T-helper 2 cell (primary cell): ENCODE data around the gene LIMCH1.

Experiments used
- DNase-seq, 5 experiments: peaks; one replicate each; pipeline versions ENCODE4 v3.0.0 to v3.0.0-alpha.2; 2012 to 2022

LIMCH1 gene

GRCh38 chr4:41532882-41533281 lies 5.1 kb upstream of the LIMCH1 start:
- DNase-seq: no peak

- no peak for DNase-seq
These were observed 4.3 kb upstream of the LIMCH1 start for GRCh38 chr4:41533680-41534079.

GRCh38 chr4:41534404-41534803 lies 3.6 kb upstream of the LIMCH1 start:
- no peak for DNase-seq

GRCh38 chr4:41535911-41536371 lies 2.0 kb upstream of the LIMCH1 start:
- DNase-seq: no peak

DNA sequence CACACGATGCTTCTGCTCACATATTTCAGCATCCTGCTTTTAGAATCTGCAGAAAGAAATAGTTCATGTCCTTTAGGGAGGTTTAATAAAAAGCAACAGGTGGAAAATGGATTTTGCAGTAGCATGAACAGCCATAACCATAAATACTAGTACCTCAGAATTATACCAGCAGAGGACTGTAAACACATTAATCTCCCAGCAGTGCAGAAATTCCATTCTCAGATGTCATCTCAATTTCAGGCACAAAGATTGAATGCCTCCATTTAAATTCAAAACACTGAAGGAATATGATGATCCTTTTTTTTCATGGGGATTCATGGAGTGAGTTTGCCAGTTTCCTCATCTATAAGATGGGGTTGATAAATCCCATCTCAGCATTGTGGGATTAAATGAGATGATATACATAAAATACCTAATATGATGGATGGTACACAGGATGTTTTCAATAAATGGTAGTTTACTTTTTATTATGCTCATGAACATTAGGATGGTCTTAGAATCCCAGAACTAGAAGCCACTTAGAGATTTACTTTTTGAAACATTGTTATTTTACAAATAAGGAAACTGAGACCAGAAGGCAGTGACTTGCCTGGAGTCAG lies 566 bp upstream of the LIMCH1 start:
- DNase-seq: no peak

GRCh38 chr4:41538887-41539498 lies 1.0 kb downstream of the LIMCH1 start:
- DNase-seq: no peak

DNA sequence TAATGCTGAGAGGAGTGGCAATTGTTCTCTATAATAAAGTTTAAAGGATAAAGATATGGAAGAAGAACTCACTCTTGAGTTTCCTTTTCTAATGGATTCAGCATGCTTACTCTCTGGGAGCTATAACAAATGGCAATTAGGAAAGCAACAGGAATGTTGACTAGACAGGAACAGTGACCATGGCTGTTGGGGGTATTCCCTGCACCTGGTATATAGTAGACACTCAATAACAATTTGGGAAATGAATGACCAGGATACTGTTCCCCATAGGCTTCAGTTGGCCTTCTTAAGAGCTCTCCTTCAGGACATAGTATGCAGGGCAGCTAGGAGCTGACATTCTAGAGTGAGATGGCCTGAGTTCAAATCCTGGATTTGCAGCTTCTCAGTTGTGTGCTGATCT lies 1.8 kb downstream of the LIMCH1 start:
- DNase-seq: no peak

GRCh38 chr4:41540687-41541086 lies 2.7 kb downstream of the LIMCH1 start:
- no peak for DNase-seq

GRCh38 chr4:41541687-41542094 lies 3.7 kb downstream of the LIMCH1 start:
- DNase-seq: no peak

DNA sequence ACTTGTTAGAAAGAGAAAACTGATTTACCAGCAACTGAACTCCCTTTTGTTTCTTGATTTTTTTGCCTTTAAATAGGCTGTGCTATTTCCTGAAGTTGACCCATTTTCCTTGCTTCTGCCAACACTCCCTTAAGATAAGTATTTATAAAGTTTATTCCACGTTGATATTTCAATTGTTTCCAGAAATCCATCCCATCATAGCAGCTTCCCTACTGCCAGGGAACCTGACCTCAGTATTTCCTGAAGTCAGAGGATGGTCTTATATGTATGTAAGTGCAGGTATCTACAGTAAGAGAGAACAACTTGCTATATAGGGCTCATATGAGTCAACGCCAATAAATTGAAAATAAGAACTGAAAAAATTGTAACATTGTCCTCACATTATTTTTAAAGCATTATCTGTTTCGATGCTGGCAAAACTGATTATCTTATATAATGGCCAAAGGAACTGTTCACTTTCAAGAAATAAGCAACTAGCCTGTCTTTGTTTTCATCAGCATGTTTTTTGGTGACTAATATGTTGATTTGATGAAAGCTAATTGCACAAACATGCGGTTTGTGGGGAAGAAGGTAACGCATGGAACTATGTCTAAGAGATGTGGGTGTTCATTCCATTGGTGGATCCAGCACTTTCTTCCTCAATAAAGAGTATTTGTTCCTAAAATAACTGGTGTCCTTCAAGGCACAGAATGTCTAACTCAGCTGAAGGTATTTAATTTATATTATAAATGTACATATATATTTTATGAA lies 4.7 kb downstream of the LIMCH1 start:
- DNase-seq: no peak

DNA sequence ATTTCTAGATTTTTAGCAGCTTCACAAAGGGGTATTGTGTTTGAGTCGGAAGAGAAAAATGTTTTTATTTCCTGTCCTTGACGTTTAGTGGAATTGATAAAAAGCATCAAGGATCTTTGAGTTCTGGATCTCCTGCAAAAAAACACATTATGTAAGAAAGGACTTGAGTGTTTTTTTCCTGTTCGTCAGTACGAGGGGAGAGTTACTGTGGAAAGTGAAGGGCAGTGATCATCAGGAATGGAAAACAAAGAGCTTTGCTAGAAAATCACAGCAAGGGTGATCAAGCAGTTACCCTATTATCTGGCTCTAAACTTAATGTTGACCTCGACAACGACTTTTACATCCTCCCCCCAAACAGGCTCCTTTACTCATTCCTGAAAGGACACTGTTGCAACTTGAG lies 7.3 kb downstream of the LIMCH1 start:
- DNase-seq: no peak

DNA sequence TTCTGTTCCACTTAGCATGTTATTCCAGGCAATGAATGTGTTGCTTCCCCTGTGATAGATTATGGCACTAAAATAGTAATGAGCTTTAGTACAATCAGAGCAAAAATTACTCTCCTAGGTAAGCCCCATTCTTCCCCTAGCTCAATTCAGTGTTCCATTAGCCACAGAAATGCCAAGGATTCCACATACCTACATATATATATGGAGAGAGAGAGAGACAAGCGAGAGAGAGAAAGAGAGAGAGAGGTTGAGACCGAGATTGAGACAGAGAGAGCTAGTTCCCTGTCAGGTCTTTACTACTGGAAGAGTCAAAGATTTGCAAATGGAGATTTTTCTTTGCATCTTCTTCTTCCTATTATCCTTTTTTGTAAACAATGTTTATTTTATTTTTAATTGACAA lies 8.7 kb downstream of the LIMCH1 start:
- DNase-seq: no peak

DNA sequence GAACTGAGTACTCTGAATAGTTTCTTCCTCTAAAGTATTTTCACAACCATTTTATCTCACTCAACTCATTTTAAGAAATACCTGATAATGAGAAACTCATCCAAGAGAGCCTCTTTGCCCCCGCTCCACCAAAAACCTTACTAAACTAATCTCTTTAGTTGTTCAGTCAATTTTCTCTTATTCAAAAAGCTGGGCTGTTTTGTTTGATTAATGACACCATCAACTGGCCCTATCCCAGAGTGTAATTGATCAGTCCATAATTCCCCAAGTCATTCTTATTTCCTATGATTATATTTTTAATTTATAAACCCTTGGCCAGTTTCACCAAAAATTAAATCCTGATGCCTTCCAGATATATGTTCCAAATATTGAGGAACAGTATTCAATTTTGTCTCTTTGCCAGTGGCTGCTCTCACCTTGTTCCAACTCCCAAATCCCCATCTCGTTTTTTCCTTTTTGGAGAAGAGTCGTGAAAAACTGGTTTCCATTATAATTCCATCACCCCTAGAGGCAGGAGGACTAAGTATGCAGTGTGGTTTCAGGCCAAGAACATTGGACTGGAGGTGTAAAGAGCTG lies 10.4 kb downstream of the LIMCH1 start:
- DNase-seq: no peak

GRCh38 chr4:41549478-41549877 lies 11.5 kb downstream of the LIMCH1 start:
- DNase-seq: no peak

- DNase-seq: peak in 1 of 5 experiments; percentile 16
These were observed 12.4 kb downstream of the LIMCH1 start for GRCh38 chr4:41550308-41550707.

DNA sequence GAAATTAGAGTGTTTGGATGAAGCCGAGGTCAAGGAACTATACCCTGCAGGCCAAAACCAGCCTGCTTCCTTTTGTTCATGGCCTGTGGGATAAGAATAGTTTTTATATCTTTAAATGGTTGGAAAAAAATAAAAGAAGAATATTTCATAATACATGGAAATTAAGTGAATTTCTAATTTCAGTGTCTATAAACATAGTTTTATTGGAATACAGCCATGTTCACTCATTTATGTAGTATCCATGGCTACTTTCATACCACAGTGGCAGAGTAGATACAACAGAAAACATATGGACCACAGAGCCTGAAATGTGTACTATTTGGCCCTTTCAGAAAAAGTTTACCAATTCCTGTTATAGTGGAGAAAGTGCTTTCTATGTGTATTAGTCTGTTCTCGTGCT lies 13.6 kb downstream of the LIMCH1 start:
- DNase-seq: no peak

- DNase-seq: no peak
These were observed 16.9 kb downstream of the LIMCH1 start for GRCh38 chr4:41554905-41555304.

GRCh38 chr4:41556526-41556925 lies 18.6 kb downstream of the LIMCH1 start:
- no peak for DNase-seq

DNA sequence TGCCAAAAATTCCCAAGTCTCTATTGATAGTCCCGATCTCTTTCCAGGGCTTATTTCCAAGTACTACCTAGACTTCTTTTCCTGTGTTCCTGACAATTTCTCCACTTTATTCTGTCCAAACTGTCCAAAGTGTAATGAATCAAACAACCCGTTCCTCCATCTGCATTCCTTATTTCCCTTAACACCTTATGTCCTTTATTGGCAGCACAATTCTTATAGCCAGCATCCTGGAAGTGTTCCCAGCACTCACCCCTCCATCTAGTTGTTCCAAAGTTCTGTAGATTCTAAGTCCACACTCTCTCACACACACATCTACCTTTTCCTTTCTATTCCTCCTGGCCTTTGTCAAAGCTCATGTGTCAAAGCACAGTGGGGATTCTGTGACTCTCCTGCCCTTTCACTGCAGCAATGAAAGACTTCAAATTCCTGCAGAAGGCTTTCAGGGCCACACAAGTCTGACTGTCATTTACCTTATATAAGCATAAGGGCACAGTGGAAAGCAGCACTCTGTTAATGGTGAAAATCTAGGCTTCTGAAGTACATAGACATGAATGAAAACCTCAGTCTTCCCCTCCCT lies 22.1 kb downstream of the LIMCH1 start:
- no peak for DNase-seq

GRCh38 chr4:41561244-41561643 lies 23.3 kb downstream of the LIMCH1 start:
- no peak for DNase-seq

DNA sequence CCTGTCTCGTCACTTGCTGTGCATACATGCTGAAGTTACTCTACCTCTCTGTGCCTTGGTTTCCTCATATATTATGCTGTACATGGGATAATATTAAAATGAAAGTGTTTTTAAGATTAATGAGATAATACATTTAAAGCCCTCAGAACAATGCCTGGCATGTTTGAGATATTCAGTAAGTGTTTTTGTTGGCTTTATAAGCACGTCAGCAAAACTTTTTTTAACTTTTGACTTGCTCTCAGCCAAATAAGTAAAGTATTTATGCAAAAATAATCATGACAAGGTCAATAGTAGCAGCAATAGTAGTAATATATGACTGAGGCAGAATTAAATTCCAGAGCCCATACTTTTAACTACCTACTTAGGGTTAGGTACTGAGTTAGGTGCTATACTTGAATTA lies 29.2 kb downstream of the LIMCH1 start:
- no peak for DNase-seq

- DNase-seq: no peak
These were observed 30.4 kb downstream of the LIMCH1 start for GRCh38 chr4:41568363-41568762.

GRCh38 chr4:41569961-41570360 lies 32.0 kb downstream of the LIMCH1 start:
- no peak for DNase-seq
